Ishikawa (cell line): ENCODE measurements around the gene STX8.

ENCODE experiments used
- CEBPB ChIP-seq: IDR thresholded peaks from 2 replicates; pipeline ENCODE4 v1.6.1; 2012
- CREB1 ChIP-seq: IDR thresholded peaks from 2 replicates; pipeline ENCODE4 v1.6.1; 2012; ENCODE audit warnings: low read depth
- EGR1 ChIP-seq: IDR thresholded peaks from 2 replicates; pipeline ENCODE4 v1.6.1; 2012
- EP300 ChIP-seq: IDR thresholded peaks from 2 replicates; pipeline ENCODE4 v1.6.1; 2012; ENCODE audit warnings: borderline replicate concordance
- FOXM1 ChIP-seq: IDR thresholded peaks from 2 replicates; pipeline ENCODE4 v1.6.1; 2012; ENCODE audit warnings: low read depth, borderline replicate concordance
- NFIC ChIP-seq: IDR thresholded peaks from 2 replicates; pipeline ENCODE4 v1.6.1; 2012
- RAD21 ChIP-seq: IDR thresholded peaks from 2 replicates; pipeline ENCODE4 v1.6.1; 2012; ENCODE audit warnings: low read depth
- TAF1 ChIP-seq: IDR thresholded peaks from 2 replicates; pipeline ENCODE4 v1.6.1; 2012; ENCODE audit warnings: low read depth, mild to moderate bottlenecking
- TCF12 ChIP-seq: IDR thresholded peaks from 2 replicates; pipeline ENCODE4 v1.6.1; 2012; ENCODE audit warnings: low read depth
- TEAD4 ChIP-seq: IDR thresholded peaks from 2 replicates; pipeline ENCODE4 v1.6.1; 2012
- YY1 ChIP-seq: IDR thresholded peaks from 2 replicates; pipeline ENCODE4 v1.6.1; 2012; ENCODE audit warnings: low read depth
- ZBTB7A ChIP-seq: IDR thresholded peaks from 2 replicates; pipeline ENCODE4 v1.6.1; 2012; ENCODE audit warnings: low read depth
- TF ChIP-seq, protein P1 (sequence below): IDR thresholded peaks from 2 replicates; pipeline ENCODE4 v1.6.1; 2012
- TF ChIP-seq, protein P2 (sequence below): IDR thresholded peaks from 2 replicates; pipeline ENCODE4 v1.6.1; 2012
- TF ChIP-seq, protein P3 (sequence below): IDR thresholded peaks from 2 replicates; pipeline ENCODE4 v1.6.1; 2012; ENCODE audit warnings: low read depth, mild to moderate bottlenecking

STX8 gene

DNA sequence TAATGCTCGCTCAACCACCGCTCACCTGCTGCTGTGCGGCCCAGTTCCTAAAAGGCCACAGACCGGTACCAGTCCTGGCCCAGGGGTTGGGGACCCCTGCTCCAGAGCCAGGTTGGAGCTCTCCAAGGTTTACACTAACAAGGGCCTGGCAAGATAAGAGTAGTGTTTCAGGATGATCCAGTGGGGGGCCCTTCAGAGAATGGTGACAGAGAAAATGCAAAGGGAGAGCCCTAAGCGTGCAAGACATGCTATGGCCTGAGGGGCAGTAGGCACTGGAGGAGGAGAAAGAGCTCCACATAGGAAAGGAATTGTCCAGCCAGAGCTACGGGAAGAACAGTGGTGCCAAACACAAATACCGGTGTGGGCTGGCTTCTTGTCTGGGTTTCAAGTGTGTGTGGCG is 233.4 kb downstream of the STX8 start:
- TF ChIP-seq, protein P1, sequence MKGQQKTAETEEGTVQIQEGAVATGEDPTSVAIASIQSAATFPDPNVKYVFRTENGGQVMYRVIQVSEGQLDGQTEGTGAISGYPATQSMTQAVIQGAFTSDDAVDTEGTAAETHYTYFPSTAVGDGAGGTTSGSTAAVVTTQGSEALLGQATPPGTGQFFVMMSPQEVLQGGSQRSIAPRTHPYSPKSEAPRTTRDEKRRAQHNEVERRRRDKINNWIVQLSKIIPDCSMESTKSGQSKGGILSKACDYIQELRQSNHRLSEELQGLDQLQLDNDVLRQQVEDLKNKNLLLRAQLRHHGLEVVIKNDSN: no peak
- no peak for TF ChIP-seq EGR1
- TF ChIP-seq, protein P2, sequence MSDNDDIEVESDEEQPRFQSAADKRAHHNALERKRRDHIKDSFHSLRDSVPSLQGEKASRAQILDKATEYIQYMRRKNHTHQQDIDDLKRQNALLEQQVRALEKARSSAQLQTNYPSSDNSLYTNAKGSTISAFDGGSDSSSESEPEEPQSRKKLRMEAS: no peak
- no peak for TF ChIP-seq TCF12
- no peak for TF ChIP-seq YY1
- no peak for TF ChIP-seq NFIC
- TF ChIP-seq CEBPB: no peak
- no peak for TF ChIP-seq FOXM1
- no peak for TF ChIP-seq TEAD4
- TF ChIP-seq ZBTB7A: no peak
- no peak for TF ChIP-seq CREB1
- no peak for TF ChIP-seq EP300
- TF ChIP-seq, protein P3, sequence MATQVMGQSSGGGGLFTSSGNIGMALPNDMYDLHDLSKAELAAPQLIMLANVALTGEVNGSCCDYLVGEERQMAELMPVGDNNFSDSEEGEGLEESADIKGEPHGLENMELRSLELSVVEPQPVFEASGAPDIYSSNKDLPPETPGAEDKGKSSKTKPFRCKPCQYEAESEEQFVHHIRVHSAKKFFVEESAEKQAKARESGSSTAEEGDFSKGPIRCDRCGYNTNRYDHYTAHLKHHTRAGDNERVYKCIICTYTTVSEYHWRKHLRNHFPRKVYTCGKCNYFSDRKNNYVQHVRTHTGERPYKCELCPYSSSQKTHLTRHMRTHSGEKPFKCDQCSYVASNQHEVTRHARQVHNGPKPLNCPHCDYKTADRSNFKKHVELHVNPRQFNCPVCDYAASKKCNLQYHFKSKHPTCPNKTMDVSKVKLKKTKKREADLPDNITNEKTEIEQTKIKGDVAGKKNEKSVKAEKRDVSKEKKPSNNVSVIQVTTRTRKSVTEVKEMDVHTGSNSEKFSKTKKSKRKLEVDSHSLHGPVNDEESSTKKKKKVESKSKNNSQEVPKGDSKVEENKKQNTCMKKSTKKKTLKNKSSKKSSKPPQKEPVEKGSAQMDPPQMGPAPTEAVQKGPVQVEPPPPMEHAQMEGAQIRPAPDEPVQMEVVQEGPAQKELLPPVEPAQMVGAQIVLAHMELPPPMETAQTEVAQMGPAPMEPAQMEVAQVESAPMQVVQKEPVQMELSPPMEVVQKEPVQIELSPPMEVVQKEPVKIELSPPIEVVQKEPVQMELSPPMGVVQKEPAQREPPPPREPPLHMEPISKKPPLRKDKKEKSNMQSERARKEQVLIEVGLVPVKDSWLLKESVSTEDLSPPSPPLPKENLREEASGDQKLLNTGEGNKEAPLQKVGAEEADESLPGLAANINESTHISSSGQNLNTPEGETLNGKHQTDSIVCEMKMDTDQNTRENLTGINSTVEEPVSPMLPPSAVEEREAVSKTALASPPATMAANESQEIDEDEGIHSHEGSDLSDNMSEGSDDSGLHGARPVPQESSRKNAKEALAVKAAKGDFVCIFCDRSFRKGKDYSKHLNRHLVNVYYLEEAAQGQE: no peak
- no peak for TF ChIP-seq RAD21
- no peak for TF ChIP-seq TAF1

DNA sequence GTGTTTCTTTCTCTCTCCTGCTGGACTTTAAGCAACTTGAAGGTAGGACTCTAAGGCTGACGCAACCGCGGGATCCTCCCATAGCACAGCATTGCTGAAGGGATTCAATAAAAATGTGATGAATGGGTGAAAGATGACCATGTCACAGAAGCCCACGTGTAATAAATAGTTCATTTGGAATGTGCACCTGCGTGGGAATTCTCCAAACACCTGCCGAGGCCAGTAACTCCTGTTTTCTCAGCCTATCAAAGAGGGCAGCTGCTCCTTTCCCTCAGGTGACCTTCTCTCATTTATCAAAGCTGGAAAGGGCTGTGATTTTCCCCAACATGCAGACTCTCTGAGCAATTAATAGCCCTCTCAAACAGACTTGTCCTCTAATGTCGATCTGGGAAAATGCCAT is 235.7 kb downstream of the STX8 start:
- TF ChIP-seq RAD21 (no peak), NFIC (no peak)

DNA sequence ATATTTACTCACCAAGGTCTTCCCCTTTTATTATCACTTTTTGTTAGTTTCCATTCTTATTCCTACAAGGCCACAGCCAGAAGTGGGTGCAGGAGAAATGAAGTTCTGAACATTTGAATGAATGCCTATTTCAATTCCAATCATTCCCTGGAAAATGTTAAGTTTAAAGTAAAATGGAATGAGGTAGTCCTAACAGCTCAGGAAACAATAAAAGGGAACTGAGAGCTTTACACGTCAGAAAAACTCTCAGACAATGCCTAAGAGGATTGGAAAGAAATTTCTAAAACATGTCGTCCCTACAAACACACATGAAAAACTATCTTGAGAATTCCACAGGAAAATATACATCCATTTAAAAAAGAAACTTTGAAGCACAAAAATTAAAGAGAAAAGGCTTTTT is 238.8 kb downstream of the STX8 start:
- TF ChIP-seq, protein P1: no peak
- TF ChIP-seq TAF1 (no peak), YY1 (no peak), TCF12 (no peak), ZBTB7A (no peak), TEAD4 (no peak), CEBPB (no peak), EP300 (no peak)
- TF ChIP-seq, protein P2: no peak
- TF ChIP-seq, protein P3: no peak

DNA sequence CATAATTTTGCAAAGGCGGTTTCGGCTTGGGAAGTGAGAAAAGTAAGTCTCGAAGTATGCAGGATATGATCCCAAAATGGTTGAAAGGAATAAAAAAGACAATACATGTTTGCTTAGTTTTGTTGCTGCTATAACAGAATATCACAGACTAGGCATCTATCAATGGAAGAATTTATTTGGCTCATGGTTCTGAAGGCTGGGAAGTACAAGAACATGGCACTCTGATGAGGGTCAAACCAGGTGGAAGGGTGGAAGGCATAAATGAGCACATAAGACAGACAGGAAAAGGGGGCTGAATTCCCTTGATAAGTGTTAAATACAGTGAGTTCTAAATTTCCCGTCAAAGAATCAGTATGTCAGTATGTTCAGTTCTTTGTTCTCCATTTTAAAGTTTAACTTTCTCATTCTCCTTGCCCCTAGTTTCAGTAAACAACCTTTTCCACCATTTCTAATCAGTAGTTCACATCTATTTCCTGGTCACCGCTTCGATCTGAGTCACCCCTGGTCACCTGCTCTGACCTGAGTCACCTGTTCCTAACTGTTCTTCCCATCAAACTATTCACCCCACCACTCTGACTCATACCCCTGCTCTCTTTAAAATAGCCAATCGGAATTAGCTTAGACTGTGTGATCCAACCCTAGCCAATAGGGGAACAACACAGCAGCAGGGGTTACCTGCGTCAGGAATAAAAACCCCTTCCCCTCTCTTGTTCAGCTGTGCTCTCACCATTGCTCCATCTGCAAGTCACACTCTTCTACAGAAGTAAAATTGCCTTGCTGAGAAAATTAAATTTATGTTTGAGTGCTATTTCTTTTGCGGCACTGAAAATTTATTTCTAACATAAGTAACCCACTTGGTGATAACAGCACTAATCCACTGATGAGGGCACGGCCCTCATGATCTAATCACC is 240.8 kb downstream of the STX8 start:
- TF ChIP-seq RAD21 (no peak), EGR1 (no peak)

DNA sequence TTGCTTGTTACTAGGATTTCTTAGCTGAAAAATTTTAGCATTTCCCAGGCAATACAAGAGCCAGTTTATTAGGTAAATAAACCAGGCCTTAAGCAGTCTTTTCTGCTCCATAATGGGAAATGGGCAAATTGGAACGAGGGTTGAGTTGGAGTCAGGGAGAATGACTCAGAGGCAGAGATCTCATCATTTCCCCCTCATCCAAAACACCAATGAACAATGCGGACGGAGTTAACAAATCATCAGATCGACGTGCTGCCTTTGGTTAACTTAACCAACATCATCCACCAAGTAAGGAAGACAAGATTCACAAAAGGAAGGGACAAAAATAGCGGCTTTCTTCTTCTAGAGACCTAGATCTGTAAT is 243.5 kb downstream of the STX8 start:
- TF ChIP-seq FOXM1 (no peak), RAD21 (no peak), CEBPB (no peak), TEAD4 (no peak), TAF1 (no peak), TCF12 (no peak)
- TF ChIP-seq, protein P3: no peak
- TF ChIP-seq, protein P1: no peak
- TF ChIP-seq, protein P2: no peak
